ENCODE results near the gene WDR20. TPM values are rescaled to one million over a fixed set of nuclear protein-coding genes. Genes with fewer than 3 reads are reported as not detected.

WDR20 gene
- total RNA-seq, 2 experiments from 2014 or later: 24.8 to 30.9 TPM

DNA sequence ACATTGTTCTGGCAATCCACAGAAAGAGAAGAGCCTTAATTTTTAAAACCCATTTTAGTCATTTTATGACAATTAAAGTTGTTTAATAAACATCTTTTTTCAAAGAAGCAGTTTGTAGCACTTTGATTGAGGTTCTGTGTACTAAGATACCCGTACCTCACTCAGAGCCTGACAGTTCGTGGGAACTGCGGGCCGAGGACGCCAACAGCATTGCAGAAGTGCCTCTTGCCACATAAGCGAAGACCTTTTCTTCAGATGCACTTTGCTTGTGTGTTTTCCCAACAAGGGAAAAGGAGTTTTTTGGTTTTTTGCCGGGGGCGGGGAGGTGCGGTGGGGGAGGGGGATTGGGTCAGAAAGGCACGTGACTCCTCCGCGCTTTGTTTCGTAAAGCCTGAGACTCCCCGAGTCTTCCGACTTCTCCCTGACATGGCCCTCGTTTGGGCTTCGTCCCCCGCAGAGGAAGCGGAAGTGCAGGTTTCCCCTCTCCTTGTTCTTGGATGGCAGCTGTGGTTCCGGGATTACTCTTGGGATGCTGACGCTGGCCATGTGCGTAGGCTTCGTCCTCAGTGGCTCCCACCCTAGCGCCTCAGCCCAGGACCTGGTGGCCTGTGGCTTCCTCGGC, 70.8 kb downstream of the WDR20 start:
- POLR2A ChIA-PET: no interaction called here

DNA sequence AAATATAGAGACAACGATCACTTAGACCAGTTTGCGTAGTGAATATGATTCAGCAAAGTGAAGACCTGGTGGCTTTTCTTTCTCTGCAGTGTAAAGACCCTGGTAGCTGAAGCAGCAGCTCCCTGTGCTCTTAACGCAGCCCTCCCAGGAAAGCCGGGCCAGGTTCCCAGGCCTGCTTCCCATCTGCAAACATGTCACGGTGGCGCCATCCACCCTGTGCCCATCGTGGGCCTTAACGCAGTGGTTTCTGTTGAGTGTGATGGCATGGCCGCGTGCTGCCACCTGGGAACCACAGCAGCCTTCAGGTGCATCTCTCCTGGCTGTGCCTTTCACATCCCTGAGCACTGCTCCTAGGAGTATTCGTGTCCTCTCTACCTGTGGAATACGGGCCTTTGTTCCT, 71.5 kb downstream of the WDR20 start:
- POLR2A ChIA-PET: no interaction called here
- CTCF ChIA-PET: no interaction called here

More for the DNA sequence above, 70.8 kb downstream of the WDR20 start:
- CTCF ChIA-PET: no interaction called here

DNA sequence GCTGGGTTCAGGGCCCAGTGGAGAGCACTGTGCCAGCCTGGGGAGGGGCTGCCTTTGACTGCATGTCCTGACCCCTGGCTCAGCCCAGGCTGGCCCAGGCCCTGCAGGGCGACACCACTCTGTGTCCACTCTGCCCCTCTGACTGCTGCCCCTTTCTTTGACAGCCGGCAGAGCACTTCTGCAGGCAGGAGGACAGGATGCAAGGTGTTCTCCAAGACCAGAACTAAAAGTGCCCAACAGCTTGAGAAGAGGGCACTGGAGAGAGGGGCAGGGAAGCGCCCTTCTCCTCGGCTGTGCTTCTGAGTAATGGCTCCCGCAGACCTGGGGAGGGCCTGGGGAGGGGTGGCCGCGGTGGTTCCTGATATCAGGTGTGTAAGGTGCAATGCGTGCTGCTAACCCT, 72.7 kb downstream of the WDR20 start:
- ChIA-PET POLR2A (no interaction called here), CTCF (interaction anchor here (1.6 kb wide), 1 partner anchor 102 kb away, joined by 4 read pairs; no protein-coding TSS in a partner anchor)

DNA sequence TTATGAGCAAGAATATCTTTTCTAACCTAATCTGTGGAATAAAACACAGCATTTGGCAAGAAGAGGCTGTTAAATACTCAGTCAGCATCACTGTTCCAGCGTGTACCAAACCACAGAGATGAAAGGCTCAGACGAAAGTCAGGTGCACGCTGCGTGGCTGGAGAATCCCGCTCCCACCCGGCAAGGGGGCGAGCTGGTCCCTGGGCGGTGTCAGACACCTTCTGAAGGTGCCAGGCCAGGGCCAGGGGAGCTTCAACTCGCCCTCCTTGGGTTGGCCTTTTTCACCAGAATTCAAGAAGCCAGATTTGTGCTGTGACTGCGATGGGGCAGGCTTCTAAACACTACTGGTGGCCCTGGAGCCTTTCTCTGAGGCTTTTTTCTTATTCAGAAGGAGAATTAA, 73.1 kb downstream of the WDR20 start:
- ChIA-PET CTCF (interaction anchor here (1.6 kb wide), 1 partner anchor 102 kb away, joined by 4 read pairs; no protein-coding TSS in a partner anchor), POLR2A (no interaction called here)

DNA sequence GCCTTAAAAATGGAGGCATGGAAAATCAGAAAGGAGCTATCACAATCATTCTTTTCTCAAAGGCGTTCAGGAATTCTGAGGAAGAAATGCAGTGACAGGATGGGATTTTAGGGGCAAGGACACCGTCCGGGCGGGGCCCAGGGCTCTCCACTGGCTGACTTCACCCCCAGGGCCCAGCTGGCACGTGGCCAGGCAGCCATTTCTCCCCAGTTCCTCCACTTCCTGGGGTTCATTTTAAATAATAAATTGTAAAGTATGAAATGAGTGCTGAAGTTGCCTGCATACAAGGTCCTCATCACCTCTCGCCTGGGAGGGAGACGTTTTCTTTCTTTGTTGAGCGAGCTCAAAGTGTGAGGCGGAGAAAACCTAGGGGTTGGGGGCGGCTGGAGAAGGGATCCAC, 73.8 kb downstream of the WDR20 start:
- ChIA-PET POLR2A (no interaction called here), CTCF (interaction anchor here (0.9 to 1.6 kb wide), 2 partner anchors 12 to 101 kb away, joined by 4 to 5 read pairs; no protein-coding TSS in a partner anchor)

DNA sequence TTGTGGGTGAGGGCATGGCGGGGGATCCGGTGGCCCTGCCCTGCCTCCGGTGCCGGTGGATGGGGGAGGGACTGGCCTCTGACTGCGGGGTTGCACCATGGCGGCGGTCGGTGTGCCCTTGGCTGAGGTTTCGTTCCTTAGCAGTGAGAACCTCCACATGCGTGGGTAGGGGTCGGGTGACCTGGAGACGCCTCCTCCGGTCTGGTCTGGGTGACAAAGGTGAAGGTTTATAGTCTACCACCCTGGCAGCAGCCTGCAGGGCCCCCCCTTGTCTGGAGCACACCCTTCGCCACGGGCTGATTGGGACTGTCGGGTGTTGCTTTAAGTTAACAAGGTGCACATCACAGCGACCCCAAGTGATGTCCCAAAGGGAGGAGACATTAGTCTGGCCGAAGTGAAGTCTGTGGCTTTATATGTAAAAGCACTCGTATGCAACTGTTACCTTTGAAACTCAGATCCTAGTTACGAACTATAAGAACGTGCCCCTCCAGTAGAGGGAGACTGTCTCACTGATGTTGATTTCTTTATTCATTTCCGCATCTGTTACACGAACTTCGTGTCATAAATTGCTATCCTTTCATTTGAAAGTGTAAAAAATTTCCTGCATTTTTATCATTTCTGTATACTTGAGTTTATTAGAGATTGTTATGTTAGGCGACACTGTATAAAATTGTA, 74.4 kb downstream of the WDR20 start:
- POLR2A ChIA-PET: no interaction called here

DNA sequence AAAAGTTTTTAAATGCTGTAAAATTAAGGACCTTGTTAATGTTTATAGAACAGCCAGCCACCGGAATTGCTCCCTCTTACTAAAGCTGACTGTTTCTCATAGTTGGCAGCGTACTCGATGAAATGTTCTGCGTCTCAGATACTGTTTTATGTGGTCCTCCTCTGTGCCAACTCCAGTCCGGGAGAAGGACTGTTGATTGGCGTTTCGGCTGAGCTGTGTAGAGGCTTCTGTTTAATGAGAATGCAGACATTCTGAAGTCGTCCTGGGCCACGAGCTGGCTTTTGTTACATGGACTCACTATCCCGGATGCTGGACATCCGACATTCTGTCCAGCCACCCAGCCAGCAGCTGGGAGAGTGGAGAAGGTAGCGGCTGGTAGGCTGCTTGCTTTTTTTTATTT, 75.4 kb downstream of the WDR20 start:
- ChIA-PET POLR2A (no interaction called here), CTCF (interaction anchor here (0.6 kb wide), 1 partner anchor 8 kb away, joined by 3 read pairs; no protein-coding TSS in a partner anchor)

More for the DNA sequence above, 74.4 kb downstream of the WDR20 start:
- CTCF ChIA-PET: interaction anchor here (0.6 to 1.6 kb wide), 3 partner anchors 9 to 101 kb away, joined by 3 to 5 read pairs (median 4); no protein-coding TSS in a partner anchor

DNA sequence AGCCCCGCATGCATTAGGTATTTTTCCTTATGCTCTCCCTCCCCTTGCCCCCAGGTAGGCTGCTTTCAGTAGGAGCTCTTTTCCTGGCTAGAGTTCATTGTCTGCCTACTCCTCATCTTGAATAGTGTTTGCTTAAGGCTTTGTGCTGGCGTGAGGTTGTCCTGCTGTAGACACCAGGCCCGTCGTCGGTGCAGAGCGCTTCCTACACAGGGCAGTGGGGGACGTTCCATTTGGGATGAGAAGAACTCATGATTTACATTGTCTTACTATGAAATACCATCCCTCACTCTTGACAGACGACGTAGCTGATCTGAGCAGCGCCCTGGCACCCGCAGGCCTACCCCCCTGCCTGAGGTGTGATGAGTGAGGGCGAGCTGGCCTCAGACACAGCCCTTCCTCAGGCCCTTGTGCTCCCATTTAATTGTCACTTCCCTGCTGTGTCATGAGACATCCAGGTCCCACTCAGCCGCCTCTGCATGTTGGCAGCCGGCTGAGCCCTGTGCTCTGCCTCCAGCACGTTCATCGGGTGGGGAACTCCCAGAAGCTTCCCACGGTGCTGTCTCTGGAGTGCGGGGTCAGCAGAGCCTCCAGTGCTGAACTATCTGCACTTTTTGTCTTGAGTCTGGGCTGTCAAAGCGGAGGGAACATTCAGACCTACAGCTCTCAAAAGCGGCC, 76.0 kb downstream of the WDR20 start:
- POLR2A ChIA-PET: no interaction called here
- CTCF ChIA-PET: interaction anchor here (1.0 kb wide), 1 partner anchor 98 kb away, joined by 3 read pairs; no protein-coding TSS in a partner anchor

DNA sequence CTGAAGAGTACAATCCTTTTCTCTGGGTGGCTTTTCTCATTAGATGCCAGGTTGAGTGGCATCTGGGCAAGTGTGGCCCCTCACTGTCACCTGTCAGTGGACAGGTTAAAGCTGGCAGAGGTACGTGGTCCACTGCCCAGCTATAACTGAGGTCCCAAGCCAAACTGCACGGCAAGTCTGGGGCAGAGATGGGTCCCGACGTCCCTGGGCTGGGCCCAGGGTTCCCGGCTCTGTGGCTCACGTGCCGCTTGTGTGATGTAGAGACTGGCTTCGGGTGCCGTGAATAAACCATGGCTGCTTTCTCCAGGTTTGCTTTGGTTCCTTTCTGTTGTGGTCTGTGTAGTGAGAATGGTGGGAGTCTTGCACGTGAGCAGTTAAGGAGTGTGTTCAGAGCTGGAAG, 77.7 kb downstream of the WDR20 start:
- POLR2A ChIA-PET: no interaction called here
- CTCF ChIA-PET: no interaction called here

DNA sequence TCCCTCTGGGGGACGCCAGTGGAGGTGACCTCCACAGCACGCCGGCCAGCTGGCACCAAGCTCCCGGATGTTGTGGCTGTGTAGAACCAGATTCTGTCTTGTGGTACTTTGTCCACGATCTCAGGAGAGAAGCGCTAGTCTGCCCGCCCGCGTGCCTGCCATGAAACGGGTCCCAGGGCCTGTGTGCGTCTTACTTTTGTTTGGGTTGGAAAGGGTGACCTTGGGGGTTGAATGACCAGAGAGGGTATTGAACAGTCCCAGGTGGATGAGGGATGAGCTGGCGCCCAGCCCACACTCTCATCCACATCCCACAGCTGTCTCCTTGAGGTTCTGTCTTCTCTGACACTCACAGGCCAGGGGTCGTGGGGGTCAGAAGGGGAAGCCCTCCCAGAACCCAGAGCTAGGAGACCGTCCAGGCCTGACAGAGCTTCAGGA, 78.3 kb downstream of the WDR20 start:
- POLR2A ChIA-PET: no interaction called here
- CTCF ChIA-PET: no interaction called here

DNA sequence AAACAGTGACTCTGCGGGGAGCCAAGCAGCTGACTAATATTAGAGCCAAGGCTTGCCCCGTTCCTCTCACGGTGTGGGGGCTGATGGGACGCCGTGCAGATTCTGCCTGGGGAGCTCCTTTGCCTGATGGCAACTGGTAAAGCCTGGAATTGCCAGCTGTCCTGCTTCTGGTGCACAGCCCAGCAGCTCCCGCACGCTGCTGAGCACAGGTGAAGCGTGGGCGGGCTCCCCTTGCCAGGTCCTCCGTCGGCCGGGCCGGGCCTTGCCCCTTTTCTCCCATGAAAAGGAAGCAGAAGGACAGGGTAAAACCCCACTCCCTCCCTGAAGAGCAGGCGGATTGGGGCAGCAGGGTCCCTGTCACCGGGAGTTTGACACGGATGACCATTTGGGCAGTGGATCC, 79.0 kb downstream of the WDR20 start:
- ChIA-PET CTCF (interaction anchor here (0.6 kb wide), 1 partner anchor 35 kb away, joined by 4 read pairs; no protein-coding TSS in a partner anchor), POLR2A (no interaction called here)

DNA sequence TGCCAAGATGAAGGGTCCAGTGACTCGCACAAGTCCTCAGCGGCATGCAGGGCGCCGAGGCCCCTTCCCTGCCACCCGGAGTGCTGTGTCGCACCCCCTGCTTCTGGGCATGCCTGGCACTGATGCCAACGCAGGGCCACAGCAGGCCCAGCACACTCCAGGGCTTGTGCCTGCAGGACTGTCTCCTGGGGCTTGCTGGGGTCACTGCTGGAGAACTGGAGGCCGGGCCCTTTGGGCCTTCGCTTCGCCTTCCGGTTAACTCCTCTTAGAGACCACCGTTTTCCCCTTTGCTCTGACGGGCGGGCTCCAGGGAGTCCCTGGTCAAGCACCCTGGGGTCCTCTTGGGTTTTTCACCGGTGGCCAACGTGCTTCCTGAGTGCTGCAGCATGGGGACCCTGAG, 79.6 kb downstream of the WDR20 start:
- ChIA-PET POLR2A (no interaction called here), CTCF (no interaction called here)

DNA sequence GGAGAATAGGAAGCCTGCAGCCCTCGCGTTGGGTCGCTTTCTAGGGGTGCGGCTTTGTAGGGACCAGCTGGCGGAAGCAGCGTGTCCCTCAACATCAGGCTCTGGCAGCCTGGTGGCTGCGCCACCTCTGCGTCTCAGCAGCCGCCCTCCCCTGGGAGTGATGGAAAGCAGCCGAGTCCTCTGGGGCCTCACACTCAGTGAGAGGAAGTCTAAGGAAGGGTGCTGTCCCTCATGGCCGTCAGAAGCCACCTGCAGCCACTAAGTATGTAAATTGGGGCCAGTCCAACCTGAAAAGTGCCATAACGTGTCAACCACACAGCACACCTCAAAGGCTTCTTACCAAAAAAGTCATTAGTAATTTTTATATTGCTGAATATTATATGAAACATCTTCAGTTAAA, 80.3 kb downstream of the WDR20 start:
- CTCF ChIA-PET: interaction anchor here (1.6 kb wide), 1 partner anchor 123 kb away, joined by 5 read pairs; no protein-coding TSS in a partner anchor

DNA sequence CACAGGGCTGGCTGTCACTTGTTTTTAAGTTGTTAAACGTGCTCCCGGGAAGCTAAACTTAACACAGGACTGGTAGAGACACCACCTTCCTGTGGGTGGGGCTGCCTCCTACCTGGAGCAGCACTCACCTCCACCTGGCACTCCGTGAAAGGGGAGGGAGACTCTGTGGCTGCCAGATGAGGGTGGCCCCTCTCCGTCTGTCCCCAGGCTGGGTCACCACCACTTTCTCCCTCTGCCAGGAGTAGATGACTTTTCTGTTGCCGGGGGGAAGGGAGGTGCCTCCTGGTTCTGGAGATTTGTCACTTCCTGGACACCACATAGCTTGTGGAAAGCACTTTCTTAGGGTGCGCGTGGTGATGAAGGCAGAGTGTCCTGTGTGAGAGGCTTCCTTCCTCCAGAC, 81.3 kb downstream of the WDR20 start:
- POLR2A ChIA-PET: interaction anchor here (0.6 kb wide), 1 partner anchor 96 kb away, joined by 4 read pairs; no protein-coding TSS in a partner anchor
- CTCF ChIA-PET: interaction anchor here (1.3 to 1.6 kb wide), 2 partner anchors 16 to 124 kb away, joined by 5 read pairs; no protein-coding TSS in a partner anchor

More for the DNA sequence above, 80.3 kb downstream of the WDR20 start:
- POLR2A ChIA-PET: no interaction called here

DNA sequence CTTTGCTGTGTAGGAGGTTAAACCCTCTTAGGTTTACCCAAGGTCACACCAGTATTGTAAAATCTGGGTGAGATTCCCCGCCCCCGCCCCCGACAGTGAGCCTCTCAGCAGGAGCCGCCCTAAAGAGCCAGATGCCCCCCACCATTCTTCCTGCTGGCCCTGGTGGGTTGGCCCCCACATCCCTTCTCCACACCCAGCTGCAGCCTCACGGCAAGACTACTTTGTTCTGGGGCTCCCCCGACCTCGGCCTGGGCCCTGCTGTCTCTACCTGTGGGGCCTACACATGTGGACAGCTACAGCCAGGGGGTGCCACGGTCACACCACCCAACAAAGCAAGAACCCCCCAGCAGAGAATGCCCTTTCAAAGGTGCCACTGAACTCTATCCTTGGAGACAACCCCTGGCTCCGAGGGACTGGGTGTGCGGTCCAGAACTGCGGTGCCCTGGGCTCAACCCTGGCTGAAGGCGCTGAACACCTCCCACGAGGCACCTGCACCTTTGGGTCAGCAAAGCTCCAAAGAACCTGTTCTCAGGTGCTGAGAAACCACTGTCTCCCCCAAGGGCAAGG, 82.4 kb downstream of the WDR20 start:
- ChIA-PET POLR2A (no interaction called here), CTCF (interaction anchor here (1.6 kb wide), 1 partner anchor 125 kb away, joined by 5 read pairs; no protein-coding TSS in a partner anchor)

DNA sequence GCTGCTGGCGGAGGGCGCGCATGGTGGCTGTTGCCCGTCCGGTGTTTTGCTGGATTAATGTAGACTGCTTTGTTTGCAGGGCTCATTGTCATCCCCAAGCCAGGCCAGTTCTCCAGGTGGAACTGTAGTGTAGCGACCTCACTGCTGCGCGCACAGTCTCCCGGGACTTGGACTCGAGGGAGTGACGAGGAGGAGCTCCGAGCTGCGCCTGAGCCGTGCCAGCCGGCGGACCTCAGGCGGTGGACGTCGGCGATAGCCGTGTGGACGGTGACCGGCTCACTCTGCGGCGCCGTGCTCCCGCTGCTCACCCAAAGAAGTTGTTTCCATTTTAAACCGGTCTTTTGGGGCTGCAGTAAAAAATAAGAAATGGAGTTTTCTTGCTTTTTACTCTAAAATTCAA, 83.1 kb downstream of the WDR20 start:
- ChIA-PET POLR2A (no interaction called here), CTCF (no interaction called here)

DNA sequence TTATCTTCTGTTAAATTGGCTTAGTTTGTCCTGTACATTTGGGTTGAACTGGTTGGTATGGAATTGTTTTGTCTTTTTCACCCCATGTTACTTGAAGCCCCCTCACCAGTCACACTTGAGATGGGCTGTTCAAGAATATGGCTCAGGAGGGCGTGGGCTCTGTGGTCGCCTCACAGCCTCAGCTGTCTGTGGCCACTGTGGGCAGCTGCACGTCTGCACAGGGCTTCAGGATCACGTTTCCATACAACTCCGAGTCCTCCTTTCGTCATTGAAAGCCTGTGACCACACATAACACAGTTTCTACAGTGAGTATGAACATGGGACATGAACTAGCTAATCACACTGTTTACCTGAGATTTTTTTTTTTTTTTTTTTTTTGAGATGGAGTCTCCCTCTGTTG, 84.0 kb downstream of the WDR20 start:
- POLR2A ChIA-PET: interaction anchor here (0.6 kb wide), 1 partner anchor 59 kb away, joined by 3 read pairs; no protein-coding TSS in a partner anchor

DNA sequence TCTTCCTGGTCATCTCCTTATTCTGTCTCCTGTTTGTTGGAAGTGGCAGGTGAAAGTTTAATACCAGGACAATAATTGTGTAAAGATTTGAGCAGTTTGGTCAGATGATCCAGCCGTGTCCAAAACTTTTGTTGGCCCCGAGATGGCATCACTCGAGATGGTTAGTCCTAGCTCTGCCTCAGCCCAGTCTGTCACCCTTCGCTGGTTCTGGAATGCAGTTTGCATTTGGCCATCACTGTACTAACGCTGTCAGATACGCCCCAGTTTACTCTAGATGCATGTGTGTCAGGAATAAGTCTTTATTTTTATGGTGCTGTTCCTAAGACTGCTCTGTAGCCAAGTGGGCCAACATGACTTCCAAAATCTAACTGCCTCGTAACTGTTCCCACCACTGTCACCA, 85.7 kb downstream of the WDR20 start:
- CTCF ChIA-PET: no interaction called here
- POLR2A ChIA-PET: no interaction called here

More for the DNA sequence above, 84.0 kb downstream of the WDR20 start:
- CTCF ChIA-PET: interaction anchor here (0.6 to 0.7 kb wide), 2 partner anchors 9 to 263 kb away, joined by 3 read pairs; no protein-coding TSS in a partner anchor

DNA sequence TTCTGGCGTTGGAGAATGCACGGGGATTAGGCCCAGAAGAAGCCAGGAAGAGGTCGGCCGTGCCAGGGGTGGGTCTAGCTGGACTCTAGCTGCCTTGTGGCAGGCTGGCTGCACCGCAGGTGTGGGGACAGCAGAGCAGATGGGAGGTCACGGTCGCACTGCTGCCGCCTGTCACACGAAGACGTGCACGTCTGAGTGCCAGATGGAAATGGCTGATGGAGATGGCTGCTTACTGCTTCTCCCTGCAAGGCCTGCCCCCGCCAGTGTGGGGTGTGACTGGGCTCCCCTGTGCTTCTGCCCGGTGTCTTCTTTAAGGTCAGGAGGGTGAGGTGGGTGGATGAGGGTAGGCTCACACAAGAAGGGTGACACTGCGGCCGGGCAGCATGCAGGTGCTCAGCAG, 86.2 kb downstream of the WDR20 start:
- ChIA-PET CTCF (no interaction called here), POLR2A (no interaction called here)
